ENCODE measurements around the gene RASL11B.

Gene RASL11B

DNA sequence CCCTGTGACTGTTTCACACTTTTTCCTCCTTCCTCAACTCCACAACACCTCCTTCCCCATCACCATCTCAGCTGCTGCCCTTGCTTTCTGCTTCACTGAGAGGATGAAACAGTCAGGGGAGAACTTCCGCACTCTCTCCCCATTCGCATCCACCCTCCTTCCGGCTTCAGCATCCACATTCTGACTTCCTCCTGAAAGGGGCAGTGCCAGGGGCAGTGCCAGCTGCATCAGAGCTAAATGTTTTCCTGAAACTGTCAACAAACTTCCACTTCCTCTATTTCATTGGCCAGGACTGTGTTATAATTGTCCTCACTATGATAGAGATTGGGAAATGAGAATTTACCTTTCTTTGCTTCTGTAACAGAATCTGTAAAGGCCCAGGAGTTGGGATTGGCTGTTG is 18.2 kb upstream of the RASL11B start:
- DNase-seq: no peak

DNA sequence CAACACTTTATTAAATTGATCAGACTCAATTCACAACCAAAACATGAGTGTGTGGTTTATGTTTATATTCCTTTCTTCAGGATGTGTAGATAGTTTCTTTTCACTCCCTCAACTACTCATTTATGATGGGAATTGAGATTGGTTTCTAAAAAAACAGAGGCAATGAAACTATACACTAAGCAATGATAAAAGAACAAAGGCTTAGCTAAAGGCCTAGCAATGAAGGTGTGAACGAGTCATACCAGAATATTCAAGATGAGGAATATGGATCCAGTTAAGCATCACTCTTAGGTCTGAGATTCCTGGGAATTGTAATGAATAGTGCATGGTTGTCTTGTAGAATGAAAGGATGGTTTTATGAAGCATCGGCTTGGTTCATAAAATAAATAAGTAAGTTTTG is 17.5 kb upstream of the RASL11B start:
- DNase-seq: no peak

DNA sequence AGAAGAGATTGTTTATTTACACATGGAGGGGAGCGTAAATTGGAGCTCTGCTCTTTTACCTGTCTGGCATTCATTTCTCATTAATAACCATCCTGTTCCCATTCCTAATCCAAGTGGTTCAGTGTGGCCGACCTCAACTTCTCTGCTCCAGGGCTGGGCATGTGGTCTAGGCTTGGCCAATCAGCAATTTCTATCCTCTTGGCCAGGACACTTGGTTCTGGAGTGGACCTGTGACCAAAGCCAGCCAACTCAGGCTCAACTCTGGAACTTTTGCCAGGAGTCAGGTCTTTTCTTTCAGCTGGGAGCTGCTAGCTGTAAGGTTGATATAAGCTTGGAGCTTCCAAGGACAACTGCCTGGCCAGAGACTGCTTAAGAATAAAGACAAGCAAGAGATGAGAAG is 15.6 kb upstream of the RASL11B start:
- no peak for DNase-seq

DNA sequence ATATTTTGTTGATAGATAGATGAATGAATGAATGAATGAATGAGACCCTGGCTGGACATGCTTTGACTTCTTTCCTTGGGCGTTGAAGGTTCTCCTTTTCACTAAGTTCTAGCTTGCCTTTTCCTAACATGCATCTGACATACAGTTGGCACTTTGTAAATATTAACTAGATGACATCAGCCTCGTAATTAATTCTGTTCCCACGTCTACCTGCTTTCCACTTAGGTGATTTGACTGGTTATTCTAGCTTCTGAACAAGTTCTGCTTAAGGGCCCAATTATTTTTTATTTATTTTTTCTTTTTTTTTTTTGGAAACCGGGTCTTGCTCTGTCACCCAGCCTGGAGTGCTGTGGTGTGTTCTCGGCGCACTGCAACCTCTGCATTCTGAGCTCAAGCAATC is 13.9 kb upstream of the RASL11B start:
- DNase-seq: no peak

DNA sequence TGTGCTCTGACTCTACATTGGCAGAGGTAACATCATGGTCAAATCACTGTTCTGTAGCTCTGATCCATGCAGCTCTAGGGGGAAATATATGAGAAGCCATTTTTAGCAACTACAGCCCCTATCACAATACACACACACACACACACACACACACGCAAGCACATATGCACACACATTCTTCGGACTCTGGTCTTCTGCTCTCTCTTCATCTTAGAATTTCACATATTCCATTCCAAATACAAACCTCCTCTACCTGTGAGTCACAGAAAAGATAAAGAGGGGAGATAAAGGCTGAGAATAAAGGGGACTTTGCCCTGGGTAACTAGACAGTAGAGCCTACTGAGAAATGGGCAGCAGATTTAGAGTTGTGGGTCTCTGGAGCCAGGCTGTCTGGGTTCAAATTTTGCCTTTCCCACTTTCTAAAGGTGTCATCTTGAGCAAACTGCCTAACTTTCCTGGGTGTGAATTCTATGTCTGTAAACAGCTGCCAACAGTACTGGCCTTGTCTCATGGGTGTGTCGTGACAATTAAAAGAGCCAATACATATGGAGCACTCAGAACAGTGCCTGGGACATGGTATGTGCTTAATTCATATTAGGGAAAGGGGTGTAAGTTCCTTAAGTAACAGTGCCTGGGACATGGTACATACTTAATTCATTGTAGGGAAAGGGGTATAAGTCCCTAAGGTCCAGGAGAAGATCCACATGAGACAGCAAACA is 11.6 kb upstream of the RASL11B start:
- no peak for DNase-seq

DNA sequence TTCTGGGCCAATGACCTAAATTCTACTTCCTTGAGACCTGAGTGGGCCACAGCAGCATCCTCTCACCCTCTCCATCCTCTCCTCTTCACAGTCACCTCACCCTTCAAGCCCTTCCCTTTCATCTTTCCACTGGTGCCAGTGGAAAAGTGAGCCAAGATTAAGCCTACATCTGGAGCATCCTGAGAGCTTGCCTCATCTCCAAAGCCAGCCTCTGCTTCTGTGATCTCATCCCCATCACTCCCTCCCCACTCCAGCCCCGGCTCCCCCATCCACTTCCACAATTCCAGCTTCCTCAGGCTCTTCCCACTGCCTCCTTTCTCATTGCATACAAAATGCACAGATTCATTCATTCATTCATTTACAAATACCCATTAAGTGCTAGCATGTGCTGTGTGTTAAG is 10.1 kb upstream of the RASL11B start:
- DNase-seq: no peak

DNA sequence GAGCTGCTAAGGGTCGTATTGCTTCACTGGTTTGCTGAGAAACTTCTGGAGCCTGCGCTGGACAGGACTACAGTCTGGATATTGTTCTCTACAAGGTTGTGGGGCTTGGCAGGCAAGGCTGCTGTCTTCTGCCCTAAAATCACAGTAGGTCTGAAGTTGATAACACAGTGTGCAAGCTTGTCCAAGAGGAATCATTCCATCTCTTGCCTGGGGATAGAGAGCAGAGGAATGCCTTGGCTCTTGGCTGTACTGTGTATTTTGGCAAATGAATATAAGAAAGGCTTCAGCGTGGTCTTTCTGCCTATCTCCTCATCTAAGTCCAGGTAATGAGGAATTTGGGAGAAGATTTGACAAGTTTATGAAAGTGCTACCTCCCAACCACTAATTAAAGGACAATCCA is 9.4 kb upstream of the RASL11B start:
- DNase-seq: no peak

DNA sequence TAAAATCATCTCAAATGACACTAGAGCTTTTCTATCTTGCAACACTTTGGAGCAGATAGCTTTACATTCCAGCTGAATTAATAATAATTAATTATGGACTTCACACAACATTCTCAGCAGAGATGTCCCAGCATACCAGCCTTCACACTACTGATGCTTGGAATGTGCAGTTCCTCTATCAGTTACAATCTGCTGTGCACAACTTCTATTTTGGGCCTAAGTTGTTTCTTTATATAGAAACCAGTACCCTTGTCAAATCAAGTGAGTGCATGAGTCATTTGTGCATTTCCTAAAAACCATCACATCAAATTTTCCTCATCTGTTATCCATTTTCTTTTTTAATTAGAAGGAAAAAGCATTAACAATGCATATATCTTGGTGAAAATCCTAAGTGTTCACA is 8.8 kb upstream of the RASL11B start:
- DNase-seq: no peak

DNA sequence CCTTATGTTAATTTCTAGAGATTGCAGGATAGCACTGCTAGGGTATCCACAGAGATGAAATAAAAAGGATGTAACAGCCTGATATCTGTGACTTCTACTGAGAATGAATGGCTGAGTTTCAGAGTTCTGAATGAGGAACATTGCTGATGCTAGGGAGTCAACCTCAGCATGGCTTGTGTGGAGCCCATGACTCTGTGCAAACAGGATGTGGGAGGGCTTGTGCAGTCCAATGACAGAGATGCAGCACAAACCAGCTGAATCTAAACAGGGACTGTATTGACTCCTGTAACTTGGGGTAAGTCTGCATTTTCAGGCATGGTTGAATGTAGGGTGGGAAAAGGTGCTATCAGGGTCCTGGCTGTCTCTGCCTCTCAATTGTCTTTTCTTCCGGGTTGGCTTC is 5.3 kb upstream of the RASL11B start:
- DNase-seq: no peak

DNA sequence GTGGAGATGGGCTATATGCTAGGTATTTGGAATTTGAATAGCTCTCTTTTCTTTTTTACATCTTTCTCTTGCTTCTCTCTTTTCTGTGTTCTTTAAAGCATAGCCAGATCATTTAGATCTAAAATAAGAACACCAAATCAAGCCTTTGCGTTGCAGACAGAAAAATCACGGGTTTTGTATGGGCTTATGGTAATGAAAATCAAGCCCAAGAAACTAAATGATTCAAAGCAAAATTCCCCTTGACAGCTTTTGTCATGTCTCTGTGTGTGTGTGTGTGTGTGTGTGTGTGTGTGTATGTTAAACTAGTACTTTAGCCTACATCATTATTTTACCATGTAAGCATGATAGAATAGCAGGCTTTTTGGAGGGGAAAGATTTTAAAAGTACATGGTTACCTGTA is 1.8 kb upstream of the RASL11B start:
- no peak for DNase-seq

DNA sequence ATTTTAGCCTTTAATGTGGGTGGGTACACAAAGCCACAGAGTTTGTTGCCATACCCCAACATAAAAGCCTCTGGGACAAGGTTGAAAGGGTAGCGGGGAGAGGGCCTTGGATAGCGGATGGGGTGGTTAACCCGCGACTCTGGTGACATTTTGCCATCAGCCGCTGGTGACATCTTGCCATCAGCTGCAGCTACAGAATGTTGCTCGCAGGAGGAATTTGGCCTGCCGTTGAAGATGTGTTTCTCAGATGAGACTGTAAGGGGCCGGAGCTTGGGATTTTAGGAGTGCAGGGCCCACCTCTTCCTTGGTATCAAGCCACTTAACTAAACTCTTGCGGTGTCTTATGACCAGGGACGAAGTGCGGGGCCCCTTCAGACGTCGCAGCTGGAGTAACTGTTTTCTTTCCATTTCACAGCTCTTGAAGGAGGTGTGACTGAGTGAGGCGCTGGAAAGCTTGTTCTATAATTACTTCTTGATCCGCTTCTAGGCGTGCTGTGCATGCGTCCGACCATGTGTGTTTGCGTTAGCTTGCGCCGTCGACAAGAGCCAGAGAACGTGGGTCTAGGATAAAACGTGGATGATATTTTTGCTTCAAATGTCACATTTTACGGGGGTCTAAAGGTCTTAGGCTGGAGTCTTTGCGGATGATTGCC is 820 bp upstream of the RASL11B start:
- no peak for DNase-seq

DNA sequence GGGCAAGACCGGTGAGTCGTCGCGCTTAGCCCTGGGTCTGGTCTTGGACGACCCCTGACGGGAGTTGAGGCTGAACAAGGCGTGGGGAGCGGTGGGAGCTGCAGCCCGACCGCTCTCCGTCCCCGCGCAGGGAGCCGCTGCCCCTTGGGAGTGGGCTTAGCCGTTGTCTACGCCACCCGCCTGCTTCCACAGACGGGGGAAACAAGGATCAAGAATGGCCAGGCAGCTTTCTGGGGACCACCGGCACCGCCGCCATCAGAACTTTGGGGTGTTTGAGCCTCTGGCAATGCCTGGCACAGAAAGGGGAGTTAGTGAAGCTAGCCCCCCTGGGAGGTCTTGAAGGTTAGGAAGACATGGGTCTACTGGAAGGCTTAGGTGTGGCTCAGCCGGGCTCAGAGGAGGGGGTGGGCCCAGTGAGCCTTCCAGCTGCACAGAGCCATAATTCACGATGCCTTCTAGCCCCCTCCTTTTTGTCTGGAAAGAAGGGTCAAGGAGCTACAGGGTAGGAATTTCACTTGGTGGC is 583 bp downstream of the RASL11B start:
- DNase-seq: no peak

DNA sequence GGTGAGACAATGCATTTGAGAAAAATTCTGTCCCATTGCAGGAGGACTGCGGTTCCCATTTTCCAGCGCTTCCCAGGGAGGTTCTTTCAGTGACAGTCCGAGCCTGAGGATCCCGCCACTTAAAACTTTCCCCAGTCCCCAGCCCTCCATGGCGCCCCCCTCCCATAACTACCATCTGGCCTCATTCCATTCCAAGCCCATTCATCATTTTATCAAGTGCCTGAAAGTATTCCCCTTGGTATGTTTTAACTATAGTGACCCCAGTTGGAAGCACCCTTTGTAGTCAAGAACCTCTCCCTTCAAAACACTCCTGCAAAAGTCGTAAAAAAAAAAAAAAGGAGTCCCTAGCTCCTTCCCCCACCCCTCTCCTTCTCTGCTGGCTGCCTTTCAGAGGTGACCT is 1.2 kb downstream of the RASL11B start:
- no peak for DNase-seq

DNA sequence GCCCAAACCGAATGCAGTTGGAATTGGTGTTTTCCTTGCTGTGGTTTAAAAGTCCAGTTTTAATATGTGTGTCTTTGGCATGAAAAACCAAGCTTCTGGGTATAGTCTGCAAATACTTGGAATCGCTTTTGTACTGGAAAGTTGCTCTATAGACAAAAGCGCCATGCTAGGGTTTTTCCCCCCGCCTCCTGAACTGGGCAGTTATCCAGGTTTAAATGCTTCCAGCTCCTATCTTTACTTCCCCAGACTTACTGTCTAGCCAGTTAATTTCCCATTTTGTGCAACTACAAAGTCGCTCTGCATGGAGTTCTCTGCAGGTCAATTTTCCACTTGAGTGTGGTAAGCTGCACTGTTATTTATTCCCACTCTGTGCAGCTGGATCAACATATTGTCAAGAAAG is 2.7 kb downstream of the RASL11B start:
- DNase-seq: no peak

DNA sequence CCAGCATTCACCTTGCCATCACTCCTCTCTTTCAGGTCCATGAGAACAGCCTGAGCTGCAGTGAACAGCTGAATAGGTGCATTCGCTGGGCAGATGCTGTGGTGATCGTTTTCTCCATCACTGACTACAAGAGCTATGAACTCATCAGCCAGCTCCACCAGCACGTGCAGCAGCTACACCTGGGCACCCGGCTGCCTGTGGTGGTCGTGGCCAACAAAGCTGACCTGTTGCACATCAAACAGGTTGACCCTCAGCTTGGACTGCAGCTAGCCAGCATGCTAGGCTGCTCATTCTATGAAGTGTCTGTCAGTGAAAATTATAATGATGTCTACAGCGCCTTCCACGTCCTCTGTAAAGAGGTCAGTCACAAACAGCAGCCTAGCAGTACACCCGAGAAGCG is 3.2 kb downstream of the RASL11B start:
- DNase-seq: no peak

DNA sequence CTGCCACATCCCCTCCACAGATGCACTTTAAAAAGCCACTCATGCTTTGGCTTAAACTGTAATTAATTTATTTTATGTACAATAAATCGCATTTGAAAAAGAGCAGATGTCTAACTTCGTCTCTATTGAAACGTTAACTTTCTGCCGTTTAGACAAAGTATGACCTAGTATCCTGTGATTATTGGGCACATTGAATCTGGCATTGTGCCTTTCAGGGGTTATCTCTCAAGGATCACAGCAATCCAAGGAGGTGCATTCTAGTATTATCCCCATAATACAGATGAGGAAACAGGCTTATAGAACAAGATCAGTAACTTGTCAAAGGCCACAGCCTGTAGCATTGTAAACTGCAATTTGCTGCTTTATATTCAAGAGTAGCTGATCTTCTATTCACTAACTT is 4.6 kb downstream of the RASL11B start:
- no peak for DNase-seq

DNA sequence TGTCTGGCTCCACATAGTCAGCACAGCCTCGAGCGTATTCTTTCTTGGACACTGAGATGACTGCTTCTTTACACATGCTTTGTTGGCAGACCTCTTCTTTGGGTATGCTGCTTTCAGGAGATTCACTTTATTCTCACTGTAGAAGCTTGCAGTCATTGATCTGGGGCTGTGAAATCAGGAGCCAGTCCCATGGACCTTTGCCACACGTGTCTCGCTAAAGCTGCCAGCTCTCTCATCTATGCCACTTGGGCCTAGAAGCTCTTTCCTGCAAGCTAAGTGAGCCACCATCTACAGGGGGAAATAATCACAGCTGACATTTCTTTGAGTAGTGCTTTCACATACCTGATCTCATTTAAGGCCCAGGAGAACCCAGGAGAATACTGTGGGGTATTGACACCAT is 5.0 kb downstream of the RASL11B start:
- DNase-seq: no peak

DNA sequence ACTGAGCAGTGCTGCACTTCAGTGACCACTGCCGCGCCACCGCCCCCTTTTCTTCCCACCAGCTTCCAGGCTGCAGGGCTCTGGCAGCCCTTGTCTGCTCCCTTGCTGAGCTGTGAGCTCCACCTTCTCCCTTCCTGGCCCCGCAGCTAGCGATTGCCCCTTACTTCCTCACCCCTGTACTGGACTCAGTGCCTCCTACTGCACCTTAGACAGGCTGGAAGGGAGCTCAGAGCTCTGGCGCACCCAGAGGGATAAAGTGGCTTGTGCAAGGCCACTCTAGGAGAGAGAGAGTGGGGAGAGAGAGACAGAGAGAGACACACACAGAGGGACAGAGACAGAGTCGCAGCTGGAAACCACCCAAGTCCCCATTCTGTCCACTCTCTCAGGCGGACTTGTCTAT is 6.0 kb downstream of the RASL11B start:
- DNase-seq: no peak

DNA sequence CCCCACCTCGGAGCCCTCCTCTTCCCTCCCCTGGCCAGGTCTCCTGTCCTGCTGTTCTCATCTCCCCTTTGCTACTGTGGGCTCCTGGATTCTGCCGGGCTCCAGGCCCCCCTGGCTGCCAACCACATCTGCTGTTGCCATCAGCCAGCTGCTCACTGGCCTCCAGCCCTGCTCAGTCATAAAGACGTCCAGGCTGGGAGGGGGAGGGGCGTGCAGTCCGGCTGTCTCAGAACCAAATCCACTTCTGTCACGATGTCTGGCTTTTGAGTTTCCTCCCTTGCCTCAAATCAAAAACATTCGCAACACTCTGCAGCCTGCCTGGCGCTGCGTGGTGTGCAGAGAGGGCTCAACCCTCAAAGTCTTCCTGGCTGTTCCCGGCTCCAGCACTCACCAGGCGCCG is 7.1 kb downstream of the RASL11B start:
- no peak for DNase-seq

DNA sequence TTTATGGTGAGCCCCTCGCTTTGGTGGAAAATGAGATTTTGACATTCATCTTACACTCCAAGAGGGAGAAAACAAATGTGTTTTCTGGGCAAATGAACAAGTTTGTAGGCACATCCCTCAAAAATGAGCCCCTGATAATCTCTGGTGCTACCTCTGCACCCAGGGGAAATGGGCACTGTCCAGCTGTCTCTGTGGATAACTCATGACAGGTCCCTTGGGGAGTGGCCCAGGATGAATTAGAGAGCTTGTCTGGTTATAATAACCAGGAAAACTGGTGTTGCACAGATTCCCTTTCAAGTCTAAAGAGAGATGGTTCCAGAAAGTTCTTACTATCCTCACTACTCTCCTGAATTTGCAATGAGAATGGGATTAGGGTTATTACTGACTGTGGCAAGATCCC is 7.5 kb downstream of the RASL11B start:
- DNase-seq: no peak

DNA sequence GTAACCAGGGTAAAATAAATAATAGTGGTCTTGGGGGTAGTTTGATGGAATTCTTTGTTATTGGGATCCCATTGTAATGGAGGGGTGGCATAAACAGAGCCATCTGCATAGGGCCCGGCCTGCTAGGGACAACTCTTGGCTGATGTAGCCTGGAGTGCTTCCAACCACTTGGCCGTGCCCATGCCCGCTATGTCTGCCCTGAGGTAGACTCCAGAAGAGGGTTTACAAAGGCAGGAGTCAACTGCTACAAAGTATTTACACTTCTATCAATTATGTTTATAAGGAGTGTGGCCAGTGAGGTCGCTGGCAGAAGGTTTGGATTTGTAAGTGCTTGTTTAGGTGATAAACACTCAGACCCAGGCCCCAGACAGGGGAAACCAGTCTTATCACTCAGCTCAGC is 8.1 kb downstream of the RASL11B start:
- DNase-seq: no peak

DNA sequence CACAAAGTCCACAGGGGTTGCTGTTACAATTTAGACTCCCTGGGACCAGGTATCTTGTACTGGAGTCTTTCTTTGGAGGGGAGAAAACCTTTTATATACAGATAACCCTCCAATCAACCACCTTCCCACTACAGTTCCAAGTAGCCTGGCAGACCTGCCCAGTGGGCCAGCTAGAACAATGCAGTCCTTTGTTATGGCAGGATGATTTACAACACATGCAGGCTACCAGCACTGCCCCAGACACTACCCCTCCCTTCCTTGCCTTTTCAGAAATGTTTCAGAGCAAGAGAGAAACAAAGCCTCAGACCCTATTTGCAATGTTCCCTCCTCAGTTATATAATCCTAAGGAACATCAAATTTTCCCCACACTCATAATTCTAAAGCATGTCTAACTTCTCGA is 11.1 kb downstream of the RASL11B start:
- peak; percentile 87 for DNase-seq

DNA sequence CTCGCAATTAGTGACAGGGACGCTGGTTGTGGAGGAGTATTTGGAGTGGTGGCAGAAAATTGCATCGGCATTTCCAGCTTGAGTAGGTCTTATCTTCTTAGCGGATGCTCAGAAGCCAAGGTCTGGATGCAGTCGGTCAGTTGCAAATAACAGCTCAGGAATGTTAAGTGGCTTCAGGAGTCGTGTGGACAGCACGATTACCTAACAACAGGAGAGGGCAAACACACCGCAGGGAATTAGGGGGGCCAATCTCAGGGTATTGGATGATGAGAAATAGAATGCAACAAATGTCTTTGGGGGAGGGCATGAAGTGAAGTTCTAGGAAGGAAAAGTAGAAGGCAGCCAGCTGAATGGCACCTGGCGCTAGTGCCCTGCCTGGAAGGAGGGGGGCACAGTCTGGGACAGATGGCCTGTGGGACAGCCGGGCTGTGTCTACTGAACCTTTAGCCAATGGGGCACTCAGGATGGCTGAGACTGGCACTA is 11.8 kb downstream of the RASL11B start:
- DNase-seq: no peak

DNA sequence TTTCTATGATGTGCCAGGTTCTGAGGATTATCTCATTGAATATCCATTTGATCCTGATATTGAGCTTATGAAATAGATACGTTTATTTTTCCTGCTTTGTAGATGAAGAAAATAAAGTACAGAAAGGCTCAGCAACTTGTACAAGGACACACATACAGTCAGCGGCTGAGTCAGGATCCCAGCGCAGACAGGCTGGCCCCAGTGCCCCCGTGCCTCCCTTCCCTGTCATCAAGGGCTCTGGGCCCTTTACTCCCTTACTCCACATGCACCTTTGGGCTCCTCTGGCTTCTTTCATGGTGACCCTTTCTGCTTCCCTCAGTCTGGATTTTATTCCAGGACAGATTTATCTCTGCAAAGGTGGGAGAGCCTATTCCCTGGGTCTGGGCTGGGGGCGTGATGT is 12.8 kb downstream of the RASL11B start:
- DNase-seq: no peak

DNA sequence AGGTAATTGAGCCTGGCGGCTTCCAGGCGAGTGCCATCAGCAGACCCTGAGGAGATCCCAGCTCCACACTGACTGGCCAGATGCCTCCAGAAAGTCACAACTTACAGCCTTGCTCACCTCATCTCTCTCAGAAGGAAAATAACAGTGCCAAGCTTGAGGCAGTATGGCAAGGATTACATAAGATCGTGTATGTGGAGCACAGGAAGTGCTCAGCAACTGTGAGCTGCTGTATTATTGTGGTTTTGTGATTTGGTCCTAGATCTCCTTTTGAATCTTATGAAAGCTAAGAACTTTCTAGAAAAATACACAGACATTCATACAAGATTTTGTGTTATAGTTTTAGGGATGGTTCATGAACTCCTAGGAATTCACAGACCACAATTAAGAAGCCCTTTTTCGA is 14.0 kb downstream of the RASL11B start:
- no peak for DNase-seq
